HepG2 (cell line): Measurements from ENCODE around the gene STK25. TPM values are rescaled to one million over a fixed set of nuclear protein-coding genes. Genes with fewer than 3 reads are reported as not detected.

ENCODE experiments used
- HOXA3 ChIP-seq: sonication (generic); formaldehyde crosslinking; IDR thresholded peaks from 2 replicates; pipeline ENCODE4 v1.5.0; 2020; ENCODE audit warnings: missing genetic modification reagents
- MAFK ChIP-seq, 2 experiments: IDR thresholded peaks in 1 of 2; conservative IDR thresholded peaks in 1 of 2; 2 replicates each; pipeline ENCODE4 v1.6.1; 2011; ENCODE audit warnings: improper control_type of control experiment in 2 of 2, low read length in 2 of 2
- MAZ ChIP-seq, 2 experiments: sonication (generic) in 1 of 2; formaldehyde crosslinking in 1 of 2; IDR thresholded peaks; 2 replicates each; pipeline versions ENCODE4 v1.5.0 to v1.6.1; 2012 to 2020; ENCODE audit warnings: low read depth in 2 of 2, mild to moderate bottlenecking in 2 of 2, borderline replicate concordance in 1 of 2, improper control_type of control experiment in 1 of 2, low read length in 1 of 2, missing genetic modification reagents in 1 of 2, moderate library complexity in 1 of 2
- NFE2L2 ChIP-seq: fragments of 150-350 bp; IDR thresholded peaks from 2 replicates; pipeline ENCODE4 v1.6.1; 2014; ENCODE audit warnings: low read length
- PRPF4 ChIP-seq: fragments of 200-400 bp; formaldehyde crosslinking; IDR thresholded peaks from 2 replicates; pipeline ENCODE4 v1.6.1; 2016; ENCODE audit warnings: low read length, low read depth; ENCODE audit not compliant: poor library complexity, severe bottlenecking
- ZFX ChIP-seq: sonication (generic); formaldehyde crosslinking; IDR thresholded peaks from 2 replicates; pipeline ENCODE4 v1.4.0; 2020; ENCODE audit warnings: mild to moderate bottlenecking, low read depth, missing genetic modification reagents, moderate library complexity
- ZIK1 ChIP-seq: sonication (generic); formaldehyde crosslinking; IDR thresholded peaks from 2 replicates; pipeline ENCODE4 v1.5.0; 2020; ENCODE audit warnings: mild to moderate bottlenecking, low read depth, missing genetic modification reagents, borderline replicate concordance
- ZMYM2 ChIP-seq: sonication (generic); formaldehyde crosslinking; IDR thresholded peaks from 2 replicates; pipeline ENCODE4 v1.8.0; 2022; ENCODE audit warnings: mild to moderate bottlenecking, missing genetic modification reagents
- ZNF350 ChIP-seq: sonication (generic); formaldehyde crosslinking; IDR thresholded peaks from 2 replicates; pipeline ENCODE4 v1.4.0; 2020; ENCODE audit warnings: mild to moderate bottlenecking, low read depth, missing genetic modification reagents, borderline replicate concordance
- ZNF367 ChIP-seq: sonication (generic); formaldehyde crosslinking; IDR thresholded peaks from 2 replicates; pipeline ENCODE4 v1.4.0; 2020; ENCODE audit warnings: missing genetic modification reagents, borderline replicate concordance
- ZNF446 ChIP-seq: sonication (generic); formaldehyde crosslinking; IDR thresholded peaks from 2 replicates; pipeline ENCODE4 v1.5.0; 2020; ENCODE audit warnings: mild to moderate bottlenecking, missing genetic modification reagents
- polyA plus RNA-seq, 8 experiments: library from polyadenylated mRNA; depleted of rRNA in 3 of 8; stranded (reverse) in 7 of 8; unstranded in 1 of 8; fragments of >200 nt; fragmentation: Illumina TruSeq in 4 of 8; extraction: Trizol in 4 of 8; gene quantifications; 2 replicates each; pipeline versions ENCODE4 v1.2.1 to v1.2.3, GENCODE V29; 2011 to 2016; ENCODE audit warnings: low read depth in 4 of 8, missing spikeins in 1 of 8, mixed read lengths in 1 of 8; ENCODE audit not compliant: insufficient read depth in 1 of 8
- total RNA-seq, 5 experiments: library from RNA; depleted of rRNA; stranded (reverse); fragments of >200 nt; fragmentation: Illumina TruSeq; extraction: Trizol; gene quantifications; 2 replicates each; pipeline ENCODE4 v1.2.3, GENCODE V29; 2016; ENCODE audit warnings: low read depth in 1 of 5
- TF ChIP-seq, protein P1 (sequence below): sonication (generic); formaldehyde crosslinking; IDR thresholded peaks from one replicate; pipeline ENCODE4 v1.5.1; 2020; ENCODE audit warnings: mild to moderate bottlenecking, missing genetic modification reagents; ENCODE audit errors: not compliant biosample characterization
- TF ChIP-seq, protein P2 (sequence below): IDR thresholded peaks from 2 replicates; pipeline ENCODE4 v1.6.1; 2012; ENCODE audit warnings: inconsistent platforms
- TF ChIP-seq, protein P3 (sequence below): sonication (generic); formaldehyde crosslinking; IDR thresholded peaks from 2 replicates; pipeline ENCODE4 v1.5.0; 2020; ENCODE audit warnings: mild to moderate bottlenecking, missing genetic modification reagents

STK25 gene
- total and polyA plus RNA-seq, 2 of the 13 experiments (the other 11 are each of a cell fraction or from before 2014, with no cell fraction given): 177 to 481 TPM

DNA sequence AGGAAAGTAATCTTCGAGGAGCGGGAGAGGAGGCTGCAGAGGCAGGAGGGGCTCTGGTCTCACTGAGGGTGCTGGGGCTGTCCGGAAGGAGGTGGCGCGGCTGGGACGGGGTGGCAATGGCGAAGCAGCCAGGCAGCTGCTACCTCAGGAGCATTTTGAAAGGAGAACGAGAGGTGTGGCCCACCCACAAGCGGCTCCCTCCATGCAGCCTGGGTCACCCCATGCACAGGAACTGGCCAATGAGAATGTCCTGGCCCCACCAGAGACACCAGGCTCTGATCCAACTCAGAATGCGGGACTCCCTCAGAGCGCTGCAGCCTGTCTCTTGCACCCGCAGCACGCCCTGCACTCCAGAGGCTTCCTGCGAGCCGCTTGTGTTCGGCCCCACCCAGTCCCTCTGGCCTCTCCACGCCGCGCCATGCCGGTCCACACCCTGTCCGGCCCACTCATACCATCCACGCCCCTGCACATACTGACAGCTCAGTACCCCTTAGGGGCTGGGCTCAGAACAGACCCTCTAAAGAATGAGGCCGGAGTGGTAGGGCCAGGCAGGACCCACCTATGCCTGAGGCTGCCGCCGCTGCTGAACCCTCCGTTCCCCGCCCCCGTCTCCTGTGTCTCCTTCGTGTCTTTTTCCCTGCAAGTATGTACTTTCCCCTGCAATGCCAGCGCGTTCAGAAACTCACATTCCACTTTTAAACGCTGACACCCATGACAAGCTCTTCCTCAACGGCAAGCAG lies 43.8 kb upstream of the STK25 start (continued):
- TF ChIP-seq, protein P1, sequence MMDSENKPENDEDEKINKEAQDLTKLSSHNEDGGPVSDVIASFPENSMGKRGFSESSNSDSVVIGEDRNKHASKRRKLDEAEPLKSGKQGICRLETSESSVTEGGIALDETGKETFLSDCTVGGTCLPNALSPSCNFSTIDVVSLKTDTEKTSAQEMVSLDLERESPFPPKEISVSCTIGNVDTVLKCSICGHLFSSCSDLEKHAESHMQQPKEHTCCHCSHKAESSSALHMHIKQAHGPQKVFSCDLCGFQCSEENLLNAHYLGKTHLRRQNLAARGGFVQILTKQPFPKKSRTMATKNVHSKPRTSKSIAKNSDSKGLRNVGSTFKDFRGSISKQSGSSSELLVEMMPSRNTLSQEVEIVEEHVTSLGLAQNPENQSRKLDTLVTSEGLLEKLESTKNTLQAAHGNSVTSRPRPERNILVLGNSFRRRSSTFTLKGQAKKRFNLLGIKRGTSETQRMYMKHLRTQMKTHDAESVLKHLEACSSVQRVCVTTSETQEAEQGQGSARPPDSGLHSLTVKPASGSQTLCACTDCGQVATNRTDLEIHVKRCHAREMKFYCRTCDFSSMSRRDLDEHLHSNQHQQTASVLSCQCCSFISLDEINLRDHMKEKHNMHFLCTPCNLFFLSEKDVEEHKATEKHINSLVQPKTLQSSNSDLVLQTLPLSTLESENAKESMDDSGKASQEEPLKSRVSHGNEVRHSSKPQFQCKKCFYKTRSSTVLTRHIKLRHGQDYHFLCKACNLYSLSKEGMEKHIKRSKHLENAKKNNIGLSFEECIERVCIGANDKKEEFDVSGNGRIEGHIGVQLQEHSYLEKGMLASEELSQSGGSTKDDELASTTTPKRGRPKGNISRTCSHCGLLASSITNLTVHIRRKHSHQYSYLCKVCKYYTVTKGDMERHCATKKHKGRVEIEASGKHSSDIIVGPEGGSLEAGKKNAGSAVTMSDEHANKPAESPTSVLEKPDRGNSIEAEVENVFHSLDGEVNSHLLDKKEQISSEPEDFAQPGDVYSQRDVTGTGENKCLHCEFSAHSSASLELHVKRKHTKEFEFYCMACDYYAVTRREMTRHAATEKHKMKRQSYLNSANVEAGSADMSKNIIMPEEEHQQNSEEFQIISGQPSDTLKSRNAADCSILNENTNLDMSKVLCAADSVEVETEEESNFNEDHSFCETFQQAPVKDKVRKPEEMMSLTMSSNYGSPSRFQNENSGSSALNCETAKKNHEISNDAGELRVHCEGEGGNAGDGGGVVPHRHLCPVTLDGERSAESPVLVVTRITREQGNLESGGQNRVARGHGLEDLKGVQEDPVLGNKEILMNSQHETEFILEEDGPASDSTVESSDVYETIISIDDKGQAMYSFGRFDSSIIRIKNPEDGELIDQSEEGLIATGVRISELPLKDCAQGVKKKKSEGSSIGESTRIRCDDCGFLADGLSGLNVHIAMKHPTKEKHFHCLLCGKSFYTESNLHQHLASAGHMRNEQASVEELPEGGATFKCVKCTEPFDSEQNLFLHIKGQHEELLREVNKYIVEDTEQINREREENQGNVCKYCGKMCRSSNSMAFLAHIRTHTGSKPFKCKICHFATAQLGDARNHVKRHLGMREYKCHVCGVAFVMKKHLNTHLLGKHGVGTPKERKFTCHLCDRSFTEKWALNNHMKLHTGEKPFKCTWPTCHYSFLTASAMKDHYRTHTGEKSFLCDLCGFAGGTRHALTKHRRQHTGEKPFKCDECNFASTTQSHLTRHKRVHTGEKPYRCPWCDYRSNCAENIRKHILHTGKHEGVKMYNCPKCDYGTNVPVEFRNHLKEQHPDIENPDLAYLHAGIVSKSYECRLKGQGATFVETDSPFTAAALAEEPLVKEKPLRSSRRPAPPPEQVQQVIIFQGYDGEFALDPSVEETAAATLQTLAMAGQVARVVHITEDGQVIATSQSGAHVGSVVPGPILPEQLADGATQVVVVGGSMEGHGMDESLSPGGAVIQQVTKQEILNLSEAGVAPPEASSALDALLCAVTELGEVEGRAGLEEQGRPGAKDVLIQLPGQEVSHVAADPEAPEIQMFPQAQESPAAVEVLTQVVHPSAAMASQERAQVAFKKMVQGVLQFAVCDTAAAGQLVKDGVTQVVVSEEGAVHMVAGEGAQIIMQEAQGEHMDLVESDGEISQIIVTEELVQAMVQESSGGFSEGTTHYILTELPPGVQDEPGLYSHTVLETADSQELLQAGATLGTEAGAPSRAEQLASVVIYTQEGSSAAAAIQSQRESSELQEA (CRISPR knock-in tag): peak; percentile 71
- TF ChIP-seq MAZ (IDR thresholded peaks at IDR 0.05; ENCODE audit: borderline replicate concordance, low read depth, low read length) (no peak), MAZ (CRISPR knock-in tag; IDR thresholded peaks at IDR 0.05; ENCODE audit: low read depth) (no peak), PRPF4 (no peak), MAFK (conservative IDR thresholded peaks at IDR 0.05 in 1 of 2, IDR thresholded peaks at IDR 0.05 in 1 of 2; ENCODE audit: low read length in 2 of 2) (no peak), ZIK1 (CRISPR knock-in tag) (peak; percentile 81; the same call in 1 of the 2 replicates), HOXA3 (CRISPR knock-in tag) (peak; percentile 19; the same call in 1 of the 2 replicates), NFE2L2 (no peak), ZMYM2 (no peak), ZFX (CRISPR knock-in tag) (0 out of 2 replicates have a peak, but pooled peaks have one; percentile 16), ZNF350 (CRISPR knock-in tag) (peak; percentile 16; the same call in 1 of the 2 replicates), ZNF446 (CRISPR knock-in tag) (no peak), ZNF367 (CRISPR knock-in tag) (no peak)
- TF ChIP-seq, protein P2, sequence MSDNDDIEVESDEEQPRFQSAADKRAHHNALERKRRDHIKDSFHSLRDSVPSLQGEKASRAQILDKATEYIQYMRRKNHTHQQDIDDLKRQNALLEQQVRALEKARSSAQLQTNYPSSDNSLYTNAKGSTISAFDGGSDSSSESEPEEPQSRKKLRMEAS: peak; percentile 22; the same call in 1 of the 2 replicates
- TF ChIP-seq, protein P3, sequence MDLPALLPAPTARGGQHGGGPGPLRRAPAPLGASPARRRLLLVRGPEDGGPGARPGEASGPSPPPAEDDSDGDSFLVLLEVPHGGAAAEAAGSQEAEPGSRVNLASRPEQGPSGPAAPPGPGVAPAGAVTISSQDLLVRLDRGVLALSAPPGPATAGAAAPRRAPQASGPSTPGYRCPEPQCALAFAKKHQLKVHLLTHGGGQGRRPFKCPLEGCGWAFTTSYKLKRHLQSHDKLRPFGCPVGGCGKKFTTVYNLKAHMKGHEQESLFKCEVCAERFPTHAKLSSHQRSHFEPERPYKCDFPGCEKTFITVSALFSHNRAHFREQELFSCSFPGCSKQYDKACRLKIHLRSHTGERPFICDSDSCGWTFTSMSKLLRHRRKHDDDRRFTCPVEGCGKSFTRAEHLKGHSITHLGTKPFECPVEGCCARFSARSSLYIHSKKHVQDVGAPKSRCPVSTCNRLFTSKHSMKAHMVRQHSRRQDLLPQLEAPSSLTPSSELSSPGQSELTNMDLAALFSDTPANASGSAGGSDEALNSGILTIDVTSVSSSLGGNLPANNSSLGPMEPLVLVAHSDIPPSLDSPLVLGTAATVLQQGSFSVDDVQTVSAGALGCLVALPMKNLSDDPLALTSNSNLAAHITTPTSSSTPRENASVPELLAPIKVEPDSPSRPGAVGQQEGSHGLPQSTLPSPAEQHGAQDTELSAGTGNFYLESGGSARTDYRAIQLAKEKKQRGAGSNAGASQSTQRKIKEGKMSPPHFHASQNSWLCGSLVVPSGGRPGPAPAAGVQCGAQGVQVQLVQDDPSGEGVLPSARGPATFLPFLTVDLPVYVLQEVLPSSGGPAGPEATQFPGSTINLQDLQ (CRISPR knock-in tag): 0 out of 2 replicates have a peak, but pooled peaks have one; percentile 64
